DND-41 (cell line): ENCODE measurements around the gene SLC39A2.

ENCODE experiments used
- ATAC-seq: fragments of 200-7000 bp; cut with Tn5 transposase; 3 replicates; pipeline ENCODE4 v1.9.1; 2021; ENCODE audit warnings: low read depth; ENCODE audit not compliant: insufficient read depth
- DNase-seq: peaks from one replicate; pipeline ENCODE4 v3.0.0-alpha.2; 2020
- H2AFZ ChIP-seq: 2 replicates; pipeline ENCODE4 v1.6.0; 2012; ENCODE audit warnings: low read depth, low read length
- H3K27ac ChIP-seq: 2 replicates; pipeline ENCODE4 v1.5.1; 2012; ENCODE audit warnings: low read length, inconsistent platforms
- H3K27me3 ChIP-seq: fragments of 200-600 bp; sonication (generic); 2 replicates; pipeline ENCODE4 v1.6.0; 2012; ENCODE audit warnings: low read length, mild to moderate bottlenecking, inconsistent platforms; ENCODE audit not compliant: insufficient read depth, poor library complexity
- H3K36me3 ChIP-seq: 2 replicates; pipeline ENCODE4 v1.5.1; 2012; ENCODE audit warnings: low read length, inconsistent platforms; ENCODE audit not compliant: insufficient read depth
- H3K4me1 ChIP-seq: 2 replicates; pipeline ENCODE4 v1.5.1; 2012; ENCODE audit warnings: mild to moderate bottlenecking, low read length; ENCODE audit not compliant: insufficient read depth
- H3K4me2 ChIP-seq: 2 replicates; pipeline ENCODE4 v1.6.0; 2012; ENCODE audit warnings: mild to moderate bottlenecking, moderate library complexity, low read length, inconsistent platforms; ENCODE audit not compliant: insufficient read depth
- H3K4me3 ChIP-seq, 2 experiments: fragments of 200-600 bp in 1 of 2; shearing (Covaris generic) in 1 of 2; 2 replicates each; pipeline ENCODE4 v1.5.1; 2012 to 2016; ENCODE audit warnings: inconsistent platforms in 2 of 2, low read length in 2 of 2, mild to moderate bottlenecking in 2 of 2, low read depth in 1 of 2, moderate library complexity in 1 of 2
- H3K79me2 ChIP-seq: 2 replicates; pipeline ENCODE4 v1.6.0; 2012; ENCODE audit warnings: low read length, inconsistent platforms; ENCODE audit not compliant: insufficient read depth
- H3K9ac ChIP-seq: 2 replicates; pipeline ENCODE4 v1.6.0; 2012; ENCODE audit warnings: low read depth, mild to moderate bottlenecking, inconsistent platforms, low read length, moderate library complexity
- H3K9me3 ChIP-seq: 2 replicates; pipeline ENCODE4 v1.5.1; 2012; ENCODE audit warnings: low read length, moderate library complexity, mild to moderate bottlenecking, inconsistent platforms; ENCODE audit not compliant: insufficient read depth, severe bottlenecking
- H4K20me1 ChIP-seq: 2 replicates; pipeline ENCODE4 v1.6.0; 2012; ENCODE audit warnings: low read length; ENCODE audit not compliant: insufficient read depth
- CTCF ChIP-seq: IDR thresholded peaks from 2 replicates; pipeline ENCODE4 v1.5.1; 2012; ENCODE audit warnings: borderline replicate concordance, low read length, moderate library complexity, mild to moderate bottlenecking; ENCODE audit not compliant: poor library complexity, severe bottlenecking; ENCODE audit errors: extremely low read depth
- EZH2 ChIP-seq: IDR thresholded peaks from 3 replicates; pipeline ENCODE4 v1.6.1; 2012; ENCODE audit warnings: borderline replicate concordance, low read depth, mild to moderate bottlenecking, moderate library complexity, low read length, inconsistent platforms; ENCODE audit not compliant: severe bottlenecking

The SLC39A2 gene

GRCh38 chr14:21033133-21033698 is 34.1 kb downstream of the SLC39A2 start:
- TF ChIP-seq EZH2 (no peak), CTCF (no peak)
- DNase-seq: no peak
- H3K4me1 ChIP-seq: no peaks in the 10 kb centered on the region
- H3K27ac ChIP-seq: no peak overlapping the region
- H2AFZ ChIP-seq: no peak overlapping the region
- no peaks in the 10 kb centered on the region for H4K20me1 ChIP-seq
- H3K9me3 ChIP-seq: no peaks in the 10 kb centered on the region
- no peak overlapping the region for H3K4me3 ChIP-seq
- no peak for ATAC-seq
- no peaks in the 10 kb centered on the region for H3K36me3 ChIP-seq
- no peaks in the 10 kb centered on the region for H3K79me2 ChIP-seq
- H3K9ac ChIP-seq: no peak overlapping the region
- H3K27me3 ChIP-seq: peaks cover 30% of the 10 kb centered on the region
- H3K4me2 ChIP-seq: no peak overlapping the region

- no peaks in the 10 kb centered on the region for H3K9me3 ChIP-seq
- ATAC-seq (no peak), DNase-seq (no peak)
- no peak for TF ChIP-seq EZH2
- TF ChIP-seq CTCF: no peak
- H3K27ac ChIP-seq: no peak within 1 kb of the TSS
- H3K4me1 ChIP-seq: no peaks in the 10 kb centered on the region
- no peaks in the 10 kb centered on the region for H3K79me2 ChIP-seq
- no peak within 1 kb of the TSS for H3K9ac ChIP-seq
- no peaks in the 10 kb centered on the region for H3K36me3 ChIP-seq
- H4K20me1 ChIP-seq: no peaks in the 10 kb centered on the region
- peaks cover 30% of the 10 kb centered on the region for H3K27me3 ChIP-seq
- no peak within 1 kb of the TSS for H3K4me2 ChIP-seq
- no peak within 1 kb of the TSS for H2AFZ ChIP-seq
- no peak within 1 kb of the TSS for H3K4me3 ChIP-seq
These were observed 35.6 kb downstream of the SLC39A2 start, which contains the start of gene RNASE13 for GRCh38 chr14:21034707-21035106. Gene RNASE13, minus strand, starts transcription at chr14:21034807. Its CDS starts 519 bp downstream, at chr14:21034288.

- DNase-seq: no peak
- TF ChIP-seq CTCF: no peak
- TF ChIP-seq EZH2: no peak
These were observed 37.7 kb downstream of the SLC39A2 start for GRCh38 chr14:21036751-21037150.

More at GRCh38 chr14:21036751-21037150, 37.7 kb downstream of the SLC39A2 start:
- no peak overlapping the region for H3K4me3 ChIP-seq
- no peak overlapping the region for H3K9ac ChIP-seq
- H3K27me3 ChIP-seq: peaks cover 16% of the 10 kb centered on the region
- ATAC-seq: no peak
- H3K9me3 ChIP-seq: no peaks in the 10 kb centered on the region
- no peaks in the 10 kb centered on the region for H3K36me3 ChIP-seq
- H3K27ac ChIP-seq: no peak overlapping the region
- H3K4me2 ChIP-seq: no peak overlapping the region
- H3K79me2 ChIP-seq: no peaks in the 10 kb centered on the region
- no peaks in the 10 kb centered on the region for H3K4me1 ChIP-seq
- H2AFZ ChIP-seq: no peak overlapping the region
- H4K20me1 ChIP-seq: no peaks in the 10 kb centered on the region
